Measurements from ENCODE around the gene ROM1.
"Not testable (repeated sequence)": the region's sequence is repeated elsewhere in the genome, so short reads cannot be mapped to it uniquely, and the experiment has no call there.

ROM1 gene

GRCh38 chr11:62612366-62613290, at the start of gene ROM1, which contains the start of gene EML3:
Gene ROM1 (plus strand): TSS chr11:62613257. CDS start chr11:62613282, 25 bp downstream.
Gene EML3 (minus strand): TSS chr11:62612775. CDS start chr11:62612457, 318 bp downstream.
- DNase-seq = peak in 13 of 14 donors; percentile 80 to 97 (median 88)

GRCh38 chr11:62565100-62565802, 47.8 kb upstream of the ROM1 start:
- DNase-seq = no peak

- DNase-seq = no peak
Measured at GRCh38 chr11:62566247-62566646, 46.8 kb upstream of the ROM1 start.

- DNase-seq = no peak
Measured at GRCh38 chr11:62567018-62567633, 45.9 kb upstream of the ROM1 start.

GRCh38 chr11:62569611-62570010, 43.4 kb upstream of the ROM1 start:
- no peak for DNase-seq

- not testable (repeated sequence) for DNase-seq
Measured at GRCh38 chr11:62570903-62571302, 42.2 kb upstream of the ROM1 start.

- not testable (repeated sequence) for DNase-seq
Measured at GRCh38 chr11:62571493-62571892, 41.6 kb upstream of the ROM1 start.

- DNase-seq = no peak
Measured at GRCh38 chr11:62572431-62572830, 40.6 kb upstream of the ROM1 start.

GRCh38 chr11:62573006-62573591, 40.0 kb upstream of the ROM1 start:
- peak in 5 of 14 donors; percentile 30 to 81 (median 58) for DNase-seq

- DNase-seq = peak; percentile 88 to 99 (median 98)
Measured at GRCh38 chr11:62573592-62574362, 39.3 kb upstream of the ROM1 start, which contains the start of gene EEF1G. Gene EEF1G (minus strand): TSS chr11:62573891. CDS start chr11:62573842, 49 bp downstream.

GRCh38 chr11:62574363-62575071, 38.5 kb upstream of the ROM1 start:
- peak in 3 of 14 donors; percentile 22 to 47 (median 31) for DNase-seq

- no peak for DNase-seq
Measured at GRCh38 chr11:62575156-62575555, 37.9 kb upstream of the ROM1 start.

- no peak for DNase-seq
Measured at GRCh38 chr11:62575837-62576236, 37.2 kb upstream of the ROM1 start.

GRCh38 chr11:62577046-62577714, 35.9 kb upstream of the ROM1 start:
- DNase-seq = no peak

- DNase-seq = no peak
Measured at GRCh38 chr11:62578541-62578940, 34.5 kb upstream of the ROM1 start.

- DNase-seq = no peak
Measured at GRCh38 chr11:62579252-62579651, 33.8 kb upstream of the ROM1 start.

GRCh38 chr11:62580959-62581715, 31.9 kb upstream of the ROM1 start:
- DNase-seq = no peak

GRCh38 chr11:62581735-62582134, 31.3 kb upstream of the ROM1 start:
- not testable (repeated sequence) for DNase-seq

- DNase-seq = not testable (repeated sequence)
Measured at GRCh38 chr11:62585356-62585755, 27.7 kb upstream of the ROM1 start.

Measured in C1 segment of cervical spinal cord (tissue), 14 donors.